B cell (primary cell): ENCODE measurements around the gene CHAC1. TPM values are rescaled to one million over a fixed set of nuclear protein-coding genes. Genes with fewer than 3 reads are reported as not detected.

Experiments
- ATAC-seq: fragments of 200-7000 bp; cut with Tn5 transposase; one replicate; pipeline ENCODE4 v1.10.0; 2021; ENCODE audit warnings: low read depth, mild to moderate bottlenecking, moderate number of reproducible peaks, moderate library complexity
- CTCF ChIA-PET: fragments of 350-600 bp; sonication (Branson Sonifier 250); formaldehyde crosslinking; loops from one replicate; lab custom pipeline; 2021; ENCODE audit warnings: antibody characterized with exemption, inconsistent platforms; lab: Charles Lee
- POLR2A ChIA-PET: fragments of 350-600 bp; sonication (Branson Sonifier 250); formaldehyde crosslinking; loops from one replicate; lab custom pipeline; 2021; ENCODE audit warnings: antibody characterized with exemption; lab: Charles Lee
- DNase-seq: peaks from one replicate; pipeline ENCODE4 v3.0.0; 2013
- H2AFZ ChIP-seq: 2 replicates; pipeline ENCODE4 v1.6.1; 2012; ENCODE audit warnings: mild to moderate bottlenecking, low read depth, low read length; ENCODE audit not compliant: insufficient read depth, poor library complexity, severe bottlenecking
- H3K27ac ChIP-seq, 2 donors: 1 replicate in 1 of 2; 2 replicates in 1 of 2; pipeline ENCODE4 v1.5.1; 2012 to 2013; ENCODE audit warnings: low read length in 2 of 2, mild to moderate bottlenecking in 2 of 2, moderate library complexity in 1 of 2
- H3K27me3 ChIP-seq, 4 experiments: fragments of 200-600 bp in 1 of 4; sonication (generic) in 1 of 4; replicated peaks in 1 of 4; 1 replicate in 2 of 4; 2 replicates in 2 of 4; pipeline versions ENCODE4 v1.6.1 to v1.7.0; 2013 to 2016; ENCODE audit warnings: low read length in 3 of 4, mild to moderate bottlenecking in 2 of 4, mixed read lengths in 1 of 4, moderate library complexity in 1 of 4; ENCODE audit not compliant: insufficient read depth in 4 of 4, control insufficient read depth in 3 of 4; ENCODE audit errors: control extremely low read depth in 1 of 4
- H3K36me3 ChIP-seq, 2 experiments: replicated peaks in 1 of 2; 1 replicate in 1 of 2; 2 replicates in 1 of 2; pipeline versions ENCODE4 v1.6.1 to v1.7.1; 2013; ENCODE audit warnings: low read length in 1 of 2; ENCODE audit not compliant: insufficient read depth in 2 of 2, control insufficient read depth in 1 of 2; ENCODE audit errors: control extremely low read depth in 1 of 2, extremely low read depth in 1 of 2
- H3K4me1 ChIP-seq, 2 donors: fragments of 200-600 bp in 1 of 2; sonication (generic) in 1 of 2; 1 replicate in 1 of 2; 2 replicates in 1 of 2; pipeline versions ENCODE4 v1.5.1 to v1.6.1; 2013 to 2017; ENCODE audit warnings: low read length in 2 of 2; ENCODE audit not compliant: control insufficient read depth in 2 of 2, insufficient read depth in 2 of 2
- H3K4me2 ChIP-seq: replicated peaks from 2 replicates; pipeline ENCODE3; 2012; ENCODE audit warnings: mild to moderate bottlenecking, low read depth, low read length; ENCODE audit not compliant: poor library complexity, severe bottlenecking
- H3K4me3 ChIP-seq, 5 experiments: fragments of 200-600 bp in 1 of 5; sonication (generic) in 1 of 5; 1 replicate in 3 of 5; 2 replicates in 2 of 5; pipeline versions ENCODE4 v1.5.1 to v1.7.0; 2011 to 2016; ENCODE audit warnings: low read length in 4 of 5, mild to moderate bottlenecking in 4 of 5, low read depth in 2 of 5, control low read depth in 1 of 5, moderate library complexity in 1 of 5; ENCODE audit not compliant: insufficient read depth in 1 of 5; ENCODE audit errors: control extremely low read depth in 1 of 5, extremely low read depth in 1 of 5
- H3K79me2 ChIP-seq: fragments of 200-600 bp; sonication (generic); one replicate; pipeline ENCODE4 v1.6.0; 2016; ENCODE audit warnings: low read length; ENCODE audit not compliant: control insufficient read depth, insufficient read depth
- H3K9ac ChIP-seq: fragments of 200-600 bp; sonication (generic); 2 replicates; pipeline ENCODE4 v1.6.1; 2017; ENCODE audit warnings: mild to moderate bottlenecking, low read length, moderate library complexity
- H3K9me3 ChIP-seq, 3 donors: one replicate each; pipeline versions ENCODE4 v1.6.1 to v1.7.1; 2013; ENCODE audit warnings: low read length in 2 of 3; ENCODE audit not compliant: control insufficient read depth in 2 of 3, insufficient read depth in 1 of 3; ENCODE audit errors: control extremely low read depth in 1 of 3
- H4K20me1 ChIP-seq: 2 replicates; pipeline ENCODE4 v1.6.0; 2012; ENCODE audit warnings: mild to moderate bottlenecking, low read length; ENCODE audit not compliant: insufficient read depth, control insufficient read depth, poor library complexity, severe bottlenecking
- H3K27ac Mint-ChIP-seq: one replicate; pipeline ENCODE4 v1.8.0; 2021; ENCODE audit warnings: mixed read lengths
- H3K27me3 Mint-ChIP-seq: one replicate; pipeline ENCODE4 v1.8.0; 2021; ENCODE audit warnings: mixed read lengths
- H3K4me1 Mint-ChIP-seq: one replicate; pipeline ENCODE4 v1.8.0; 2021; ENCODE audit warnings: mixed read lengths
- H3K4me3 Mint-ChIP-seq: one replicate; pipeline ENCODE4 v1.8.0; 2021; ENCODE audit warnings: mixed read lengths
- H3K9me3 Mint-ChIP-seq: one replicate; pipeline ENCODE4 v1.8.0; 2022; ENCODE audit warnings: mixed read lengths; ENCODE audit not compliant: insufficient read depth
- CTCF ChIP-seq: fragments of 200-600 bp; IDR thresholded peaks from one replicate; pipeline ENCODE4 v1.8.0; 2022; ENCODE audit warnings: antibody characterized with exemption, mild to moderate bottlenecking
- EZH2 ChIP-seq: IDR thresholded peaks from 2 replicates; pipeline ENCODE4 v1.6.1; 2012; ENCODE audit warnings: borderline replicate concordance, low read depth, mild to moderate bottlenecking, moderate library complexity, low read length; ENCODE audit not compliant: insufficient read depth, poor library complexity, severe bottlenecking
- WGBS: methylation state at CpG from one replicate; pipeline ENCODE4 v1.1.5; 2013; ENCODE audit warnings: missing lambda C conversion rate; ENCODE audit not compliant: insufficient coverage; 5-methylcytosine and 5-hydroxymethylcytosine counted together
- intact Hi-C: fragments of 100-400 bp; cut with micrococcal nuclease; formaldehyde crosslinking; loops from one replicate; pipeline ENCODE4 v1.10.0; 2022
- polyA plus RNA-seq: library from polyadenylated mRNA; depleted of rRNA; stranded (reverse); fragments of >200 nt; gene quantifications from 2 replicates; pipeline ENCODE4 v1.2.3, GENCODE V29; 2012
- total RNA-seq, 2 donors: library from RNA; stranded (reverse); fragments of 120-200 nt in 1 of 2; gene quantifications; 1 replicate in 1 of 2; 2 replicates in 1 of 2; pipeline versions ENCODE4 v1.2.3 to v1.2.4, GENCODE V29; 2013 to 2022

Gene CHAC1
- total and polyA plus RNA-seq, 2 donors (not counting 1 experiment from before 2014, with no cell fraction given), result 0.81 to 3.6 TPM

DNA sequence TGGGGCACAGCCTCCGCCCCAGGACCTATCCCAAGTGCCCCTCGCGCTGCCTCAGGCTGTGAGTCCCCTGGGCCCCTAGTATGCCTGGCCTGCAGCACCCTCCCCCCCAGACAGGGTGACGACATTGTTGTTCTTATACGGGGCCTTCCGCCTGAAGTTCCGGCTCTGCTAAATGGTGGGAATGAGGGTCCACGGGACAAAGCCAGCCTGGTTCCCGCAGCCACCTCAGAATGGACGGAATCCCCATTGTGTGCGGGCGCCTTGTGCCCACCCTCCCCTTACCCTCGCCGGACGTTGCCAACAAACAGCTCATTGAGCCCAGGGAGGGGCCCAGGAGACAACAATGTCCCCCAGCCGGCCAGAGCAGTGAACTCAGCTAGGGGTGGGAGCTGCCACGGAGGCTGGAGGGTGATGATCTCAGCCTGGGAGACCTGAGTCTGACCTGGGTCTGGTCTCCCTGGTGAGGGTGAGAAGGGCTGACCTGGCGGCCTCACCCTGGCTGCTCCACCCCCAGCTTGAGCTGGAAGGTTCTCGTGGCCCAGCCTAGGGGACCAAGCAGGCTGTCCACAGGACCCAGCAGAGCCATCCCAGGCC is 34.4 kb upstream of the CHAC1 start:
- no peak overlapping the region for H3K27ac Mint-ChIP-seq
- no peak overlapping the region for H2AFZ ChIP-seq
- H3K4me1 ChIP-seq, result no peaks in the 10 kb centered on the region
- POLR2A ChIA-PET, result no interaction called here
- H3K79me2 ChIP-seq, result no peaks in the 10 kb centered on the region
- no peak overlapping the region for H3K4me3 ChIP-seq
- no peaks in the 10 kb centered on the region for H3K4me1 Mint-ChIP-seq
- CTCF ChIA-PET, result interaction anchor here (0.8 kb wide), 1 partner anchor 12 kb away, joined by 5 read pairs; no protein-coding TSS in a partner anchor
- H3K9me3 ChIP-seq, result no peaks in the 10 kb centered on the region
- TF ChIP-seq EZH2, result no peak
- no peak for TF ChIP-seq CTCF
- no peaks in the 10 kb centered on the region for H3K27me3 ChIP-seq
- no peak overlapping the region for H3K9ac ChIP-seq
- intact Hi-C loops, result no loop called here
- H4K20me1 ChIP-seq, result no peaks in the 10 kb centered on the region
- no peak overlapping the region for H3K27ac ChIP-seq
- H3K36me3 ChIP-seq, result no peaks in the 10 kb centered on the region
- no peaks in the 10 kb centered on the region for H3K9me3 Mint-ChIP-seq
- H3K4me3 Mint-ChIP-seq, result no peak overlapping the region
- no peaks in the 10 kb centered on the region for H3K27me3 Mint-ChIP-seq
- 93% methylated on average over 19 of the region's 19 CpGs for WGBS
- no peak for DNase-seq
- H3K4me2 ChIP-seq, result no peak overlapping the region
- no peak for ATAC-seq

DNA sequence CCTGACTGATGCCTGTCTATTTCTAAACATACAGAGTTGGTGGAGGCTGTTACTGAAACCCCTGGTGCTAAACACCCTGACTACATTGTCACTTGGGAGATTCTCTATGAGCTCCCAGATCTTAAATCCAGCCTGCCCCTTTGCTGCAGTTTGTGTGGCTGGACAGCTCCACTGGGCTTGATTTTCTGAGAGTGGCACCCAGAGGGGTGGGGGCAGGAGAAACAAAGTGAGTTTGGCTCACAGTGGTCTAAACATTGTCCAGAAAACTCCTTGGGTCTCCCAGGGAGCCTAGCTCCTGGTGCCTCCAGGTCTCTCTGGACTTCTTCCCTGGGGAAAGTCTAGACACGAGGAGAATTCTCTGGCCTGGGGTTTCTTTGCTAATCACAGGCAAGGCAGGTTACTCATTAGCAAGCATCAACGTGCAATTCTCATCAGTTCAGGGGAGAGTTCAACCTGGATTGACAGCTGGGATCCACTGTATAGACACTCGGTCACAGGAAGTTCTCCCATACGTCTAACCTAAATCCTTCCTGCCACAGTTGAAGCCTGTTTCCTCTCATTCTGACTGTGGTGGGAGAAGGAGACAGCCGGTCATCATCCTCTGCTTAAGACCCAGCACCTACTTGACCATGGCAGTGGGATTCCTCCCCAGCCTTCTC is 31.2 kb upstream of the CHAC1 start:
- Histone ChIP-seq H3K4me2 (no peak overlapping the region), H3K79me2 (no peaks in the 10 kb centered on the region), H3K4me3 (no peak overlapping the region), H3K36me3 (no peaks in the 10 kb centered on the region), H4K20me1 (no peaks in the 10 kb centered on the region), H3K27me3 (peaks cover 0 to 26% (median 17%) of the 10 kb centered on the region in 4 experiments), H3K9me3 (peaks cover 0 to 10% (median 0%) of the 10 kb centered on the region in 3 donors), H3K9ac (no peak overlapping the region), H3K27ac (no peak overlapping the region), H3K4me1 (peaks cover 18% of the 10 kb centered on the region in 2 donors), H2AFZ (no peak overlapping the region)
- ATAC-seq, result no peak
- no peak for TF ChIP-seq EZH2
- no peak for TF ChIP-seq CTCF
- 62% methylated on average over 2 of the region's 5 CpGs for WGBS
- H3K4me1 Mint-ChIP-seq, result peaks cover 13% of the 10 kb centered on the region
- CTCF ChIA-PET, result interaction anchor here (1.0 to 10.7 kb wide), 5 partner anchors 8 to 263 kb away, joined by 3 to 84 read pairs (median 3); partner anchors contain the start of gene VPS18
- peaks cover 20% of the 10 kb centered on the region for H3K27me3 Mint-ChIP-seq
- no peak overlapping the region for H3K27ac Mint-ChIP-seq
- H3K9me3 Mint-ChIP-seq, result no peaks in the 10 kb centered on the region
- intact Hi-C loops, result no loop called here
- DNase-seq, result no peak
- POLR2A ChIA-PET, result interaction anchor here (0.6 kb wide), 1 partner anchor 774 kb away, joined by 4 read pairs; no protein-coding TSS in a partner anchor
- H3K4me3 Mint-ChIP-seq, result no peak overlapping the region
